A172 (cell line): ENCODE results near the gene MPZL1. TPM values are rescaled to one million over a fixed set of nuclear protein-coding genes. Genes with fewer than 3 reads are reported as not detected.

ENCODE experiments used
- DNase-seq: peaks from one replicate; pipeline ENCODE4 v3.0.0-alpha.2; 2015; ENCODE audit warnings: low spot score
- total RNA-seq: library from RNA; depleted of rRNA; stranded (reverse); fragments of >200 nt; shearing (Covaris generic); gene quantifications from 2 replicates; pipeline ENCODE4 v1.2.3, GENCODE V29; 2014

MPZL1 gene
- total RNA-seq, 1 experiment from 2014 or later: 126 TPM

DNA sequence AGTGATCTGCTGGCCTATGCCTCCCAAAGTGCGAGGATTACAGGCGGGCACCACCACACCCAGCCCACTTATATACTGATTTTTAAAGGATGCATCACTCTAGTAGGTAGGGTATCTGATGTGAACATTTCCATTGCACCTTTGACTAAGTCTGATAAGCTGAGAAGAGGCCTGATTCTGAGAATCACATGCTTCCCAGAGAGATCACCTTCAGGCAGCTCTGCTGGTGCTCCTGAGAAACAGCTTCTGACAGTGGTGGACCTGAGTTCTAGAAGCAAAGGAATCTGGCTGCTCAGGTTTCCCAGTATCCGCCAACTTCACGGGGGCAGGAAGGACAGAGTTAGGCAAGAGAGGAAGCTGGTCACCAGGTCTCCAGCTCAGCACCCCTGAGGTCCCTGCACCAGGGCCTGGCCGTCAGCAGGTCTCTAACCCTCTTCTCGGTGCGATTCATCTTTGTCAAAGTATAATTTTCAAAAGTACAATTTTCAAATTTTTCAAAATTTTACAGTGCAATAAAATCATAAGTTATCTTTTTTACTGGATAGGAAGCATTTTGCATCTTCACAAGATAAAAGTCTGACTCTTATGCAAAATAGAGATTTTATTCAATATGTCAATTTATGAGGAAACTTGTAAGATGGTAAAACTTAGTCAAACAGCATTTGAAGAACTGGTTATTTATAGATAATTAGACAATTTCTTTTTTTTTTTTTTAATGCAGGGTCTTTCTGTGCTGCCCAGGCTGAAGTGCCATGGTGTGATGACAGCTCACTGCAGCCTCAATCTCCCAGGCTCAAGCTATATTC, 25.8 kb upstream of the MPZL1 start:
- no peak for DNase-seq

DNA sequence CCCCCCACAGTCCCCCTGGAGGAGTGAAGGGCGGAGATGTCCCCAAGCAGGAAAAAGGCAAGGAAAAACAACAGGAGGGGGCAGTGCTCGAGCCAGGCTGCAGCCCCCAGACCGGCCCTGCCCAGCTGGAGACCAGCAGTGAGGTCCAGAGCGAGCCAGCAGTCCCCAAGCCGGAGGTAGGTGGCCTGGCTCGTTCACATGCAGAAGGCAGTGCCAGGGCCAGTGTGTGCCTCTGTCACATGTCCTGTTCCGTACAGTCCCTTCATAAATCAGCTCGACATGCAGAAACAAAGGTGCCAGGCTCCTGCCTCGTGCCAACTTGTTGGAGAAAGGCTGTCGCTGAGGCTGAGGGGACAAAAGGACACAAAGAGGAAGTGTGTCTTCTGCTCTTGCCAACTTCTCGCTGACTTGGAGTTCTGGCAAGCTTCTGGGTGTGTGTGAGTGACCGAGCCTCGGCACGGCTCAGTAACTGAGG, 24.1 kb upstream of the MPZL1 start:
- no peak for DNase-seq

DNA sequence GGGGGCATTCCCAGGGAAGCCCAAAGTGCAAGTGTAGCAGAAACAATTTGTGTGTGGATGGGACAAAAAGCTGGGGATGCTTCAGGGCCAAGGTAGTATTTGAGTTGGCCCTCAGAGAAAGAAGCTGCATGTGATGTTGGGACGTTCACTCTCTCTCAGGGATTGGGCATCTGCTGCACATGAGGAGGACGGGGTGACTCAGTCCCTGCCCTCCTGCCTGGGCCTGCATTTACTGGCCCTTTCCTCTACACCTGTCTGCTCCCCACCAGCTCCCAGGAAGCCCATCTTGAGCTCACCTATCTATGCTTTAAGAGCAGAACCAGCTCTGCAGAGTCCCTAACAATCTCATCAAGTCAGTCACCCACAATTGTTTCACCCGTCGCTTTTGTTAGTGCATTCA, 23.5 kb upstream of the MPZL1 start:
- no peak for DNase-seq

DNA sequence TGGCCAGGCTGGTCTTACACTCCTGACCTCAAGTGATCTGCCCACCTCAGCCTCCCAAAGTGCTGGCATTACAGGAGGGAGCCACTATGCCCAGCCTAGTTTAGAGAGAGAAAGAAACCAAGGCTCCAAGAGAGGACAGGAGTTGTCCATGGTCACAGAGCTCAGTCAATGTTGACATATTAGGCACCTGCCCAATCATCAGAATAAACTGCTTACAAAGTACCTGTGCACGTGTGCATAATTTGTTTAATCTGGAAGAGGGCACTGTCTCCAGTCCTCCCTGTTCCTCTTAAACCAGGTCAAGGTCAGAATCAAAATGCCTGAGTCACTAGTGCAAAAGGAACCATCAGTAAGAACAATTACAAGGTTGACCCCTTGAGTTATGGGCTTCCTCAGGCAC, 20.3 kb upstream of the MPZL1 start:
- no peak for DNase-seq

DNA sequence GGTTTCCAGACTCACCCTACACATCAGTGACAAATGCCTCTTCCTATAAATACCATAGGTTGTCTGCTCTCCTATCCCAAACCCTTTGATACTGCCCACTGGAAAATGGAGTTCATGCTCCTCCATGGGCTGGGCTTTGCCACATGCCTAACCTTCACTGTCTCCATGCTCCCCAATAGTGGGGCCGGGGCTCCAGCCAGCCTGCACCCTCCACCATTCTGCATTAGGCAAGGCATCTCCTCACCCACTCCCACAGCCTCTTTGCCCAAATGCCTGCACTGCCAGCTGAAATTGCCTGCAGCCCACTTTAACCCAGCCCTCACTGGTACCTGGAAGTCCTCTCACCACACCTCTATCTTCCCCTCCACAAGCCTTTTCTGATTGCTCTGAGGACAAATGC, 18.2 kb upstream of the MPZL1 start:
- DNase-seq: no peak

DNA sequence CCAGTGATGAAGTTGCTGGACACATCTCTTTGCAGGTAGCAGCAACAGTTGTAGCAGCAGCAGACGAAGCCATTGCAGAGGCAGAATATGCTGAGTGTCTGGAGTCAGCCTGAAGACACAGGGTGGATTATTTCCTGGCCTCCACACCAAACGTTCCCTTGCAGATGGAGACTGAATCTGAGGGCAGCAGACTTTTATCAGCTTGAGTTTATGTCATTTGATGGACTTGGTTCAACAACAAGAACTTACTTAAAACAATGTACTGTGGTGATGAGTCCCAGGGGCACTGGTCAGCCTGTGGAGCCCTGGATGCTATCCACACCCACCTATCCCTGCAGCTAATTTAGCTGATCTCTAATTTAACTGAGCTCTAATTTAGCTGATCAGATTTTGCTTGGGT, 17.1 kb upstream of the MPZL1 start:
- DNase-seq: no peak

DNA sequence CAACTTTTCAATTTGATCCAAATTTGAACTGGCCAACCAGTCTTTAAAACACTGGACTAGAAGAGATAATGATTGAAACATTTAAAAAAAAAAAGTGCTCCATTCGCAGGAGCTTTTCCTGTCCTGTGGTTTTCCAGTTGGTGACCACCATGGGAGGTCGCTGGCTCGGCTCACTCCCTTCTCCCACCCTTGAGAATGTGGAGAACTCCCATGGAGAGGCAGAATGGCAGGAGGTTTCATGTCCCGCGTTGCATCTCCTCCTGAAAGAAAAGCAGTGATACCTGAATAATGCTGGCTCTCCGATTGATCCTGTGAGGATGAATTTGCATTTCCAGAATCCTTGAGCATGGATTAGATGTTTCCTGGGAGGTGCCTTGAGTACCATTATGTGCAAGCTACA, 16.5 kb upstream of the MPZL1 start:
- DNase-seq: no peak

DNA sequence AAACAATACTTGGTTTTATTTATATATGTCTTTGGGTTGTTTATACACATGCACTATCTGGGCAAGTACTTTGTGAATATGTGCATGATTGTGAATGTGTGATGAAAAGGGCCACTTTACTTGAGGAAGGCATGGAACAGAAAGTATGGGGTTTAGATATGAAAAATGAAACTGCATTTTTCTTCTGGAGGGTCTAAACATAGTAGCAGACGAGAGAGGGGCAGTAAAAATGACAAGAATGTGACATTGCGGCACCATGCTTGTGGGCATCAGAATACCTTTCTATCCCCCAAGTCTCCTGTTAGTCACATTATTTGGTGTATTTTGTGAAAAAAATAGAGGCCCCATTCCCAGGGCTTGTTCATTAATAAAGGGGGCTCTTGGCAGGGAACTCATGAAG, 15.4 kb upstream of the MPZL1 start:
- DNase-seq: no peak

DNA sequence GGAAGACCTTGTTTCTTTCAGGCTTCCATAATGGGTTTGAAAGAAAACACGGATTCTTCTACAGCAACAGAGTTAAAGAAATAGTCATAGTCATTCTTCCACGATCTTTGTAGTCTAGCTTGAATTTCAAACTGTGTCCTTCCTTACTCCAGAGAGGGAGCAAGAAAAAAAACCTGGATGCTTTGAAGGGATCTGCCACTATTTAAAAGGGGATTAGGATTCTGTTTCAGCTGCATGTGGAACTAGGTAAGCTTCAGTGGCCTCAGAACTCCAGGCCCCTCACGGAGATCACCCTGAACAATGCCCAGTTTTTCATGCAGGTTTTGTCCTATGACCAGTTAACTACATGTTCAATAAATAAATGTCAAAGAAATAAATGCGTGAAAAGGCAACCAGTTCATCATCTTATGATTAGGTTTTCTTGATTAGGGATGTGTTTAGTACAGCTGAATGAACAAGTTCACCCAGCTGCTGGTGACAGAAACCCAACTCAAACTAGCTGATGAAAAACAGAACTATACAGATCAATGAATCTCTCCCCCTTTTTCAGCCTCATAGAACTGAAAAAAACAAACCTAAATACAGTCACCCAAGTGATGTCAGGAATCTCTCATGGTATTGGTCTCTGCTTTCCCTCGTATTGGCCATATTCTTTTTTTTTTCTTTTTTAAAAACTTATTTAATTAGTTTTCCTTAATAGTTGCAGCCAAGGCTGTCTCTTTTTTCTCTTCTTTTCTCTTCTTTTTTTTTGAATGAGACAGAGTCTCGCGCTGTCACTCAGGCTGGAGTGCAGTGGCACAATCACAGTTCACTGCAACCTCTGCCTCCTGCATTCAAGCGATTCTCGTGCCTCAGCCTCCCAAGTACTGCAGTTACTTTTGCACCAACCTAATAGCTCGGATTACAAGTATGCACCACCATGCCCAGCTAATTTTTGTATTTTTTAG, 14.6 kb upstream of the MPZL1 start:
- DNase-seq: no peak

DNA sequence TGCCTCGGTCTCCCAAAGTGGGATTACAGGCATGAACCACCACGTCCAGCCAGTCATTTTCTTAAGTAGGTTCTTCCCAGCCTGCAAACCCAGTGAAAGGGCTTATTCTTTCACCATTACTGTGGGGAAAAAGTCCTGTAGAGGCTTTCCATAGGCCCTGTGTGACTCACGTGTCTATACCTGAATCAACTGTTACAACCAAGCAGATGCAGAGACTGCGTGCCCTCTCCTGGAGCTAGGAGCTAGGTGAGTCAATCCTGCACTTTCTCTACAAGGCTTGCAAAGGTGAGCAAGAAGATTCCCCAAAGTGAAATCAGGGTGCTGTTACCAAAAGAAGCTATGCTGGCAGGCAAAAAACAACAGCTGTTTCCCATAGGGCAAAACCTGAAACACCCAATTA, 13.8 kb upstream of the MPZL1 start:
- DNase-seq: no peak

DNA sequence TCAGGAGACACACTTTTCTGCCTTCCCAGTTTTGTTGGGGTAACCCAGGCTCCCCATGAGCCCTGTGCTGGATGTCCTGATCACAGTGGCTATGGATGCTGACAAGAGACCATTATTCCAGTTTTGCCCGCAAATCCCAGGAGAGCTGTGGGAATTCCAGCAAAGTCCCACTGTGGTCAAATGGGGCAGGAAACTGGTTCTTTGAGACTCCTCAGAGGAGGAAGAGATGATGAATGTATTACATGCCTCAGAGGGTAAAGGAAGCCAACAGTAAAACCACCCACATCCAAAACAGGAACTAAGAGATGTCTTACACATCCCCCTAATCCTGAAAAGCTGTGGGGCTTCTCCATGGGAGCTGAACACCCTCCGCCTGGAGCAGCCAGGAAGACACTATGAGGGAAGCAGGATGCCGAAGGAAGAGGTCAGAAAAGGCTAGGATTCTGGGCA, 12.8 kb upstream of the MPZL1 start:
- DNase-seq: no peak

DNA sequence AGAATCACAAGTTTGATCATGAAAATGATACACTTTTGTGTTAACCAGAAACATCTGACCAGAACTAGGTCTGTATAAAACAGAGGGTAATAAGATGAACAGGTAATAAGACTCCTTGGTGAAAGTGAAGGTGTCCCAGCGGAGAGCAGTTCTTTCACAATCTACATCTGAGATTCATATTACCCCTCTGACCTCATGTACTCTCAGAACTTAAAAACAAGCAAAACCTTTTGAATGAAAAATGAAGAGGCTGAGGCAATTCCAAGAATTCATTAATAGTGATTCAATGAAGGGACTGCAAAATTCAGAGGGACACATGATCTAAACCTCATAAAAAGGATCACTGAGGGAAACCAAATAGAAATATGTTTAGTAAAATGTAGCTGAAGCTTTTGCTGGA, 10.9 kb upstream of the MPZL1 start:
- DNase-seq: no peak

DNA sequence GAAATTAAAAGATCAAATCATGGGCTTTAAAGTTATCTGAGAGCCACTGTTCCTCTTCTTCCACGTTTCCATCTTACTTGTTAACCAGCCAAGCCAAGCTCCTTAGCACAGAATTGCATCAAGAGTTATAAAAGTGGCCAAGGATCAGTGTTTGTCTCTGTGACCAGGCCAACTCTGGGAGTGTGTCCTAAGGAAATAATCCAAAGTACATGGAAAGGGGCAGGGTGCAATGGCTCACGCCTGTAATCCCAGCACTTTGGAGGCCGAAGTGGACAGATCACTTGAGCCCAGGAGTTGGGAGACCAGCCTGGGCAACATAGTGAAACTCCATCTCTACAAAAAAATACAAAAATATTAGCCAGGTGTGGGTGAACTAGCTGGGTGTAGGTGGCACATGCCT, 10.0 kb upstream of the MPZL1 start:
- DNase-seq: no peak

DNA sequence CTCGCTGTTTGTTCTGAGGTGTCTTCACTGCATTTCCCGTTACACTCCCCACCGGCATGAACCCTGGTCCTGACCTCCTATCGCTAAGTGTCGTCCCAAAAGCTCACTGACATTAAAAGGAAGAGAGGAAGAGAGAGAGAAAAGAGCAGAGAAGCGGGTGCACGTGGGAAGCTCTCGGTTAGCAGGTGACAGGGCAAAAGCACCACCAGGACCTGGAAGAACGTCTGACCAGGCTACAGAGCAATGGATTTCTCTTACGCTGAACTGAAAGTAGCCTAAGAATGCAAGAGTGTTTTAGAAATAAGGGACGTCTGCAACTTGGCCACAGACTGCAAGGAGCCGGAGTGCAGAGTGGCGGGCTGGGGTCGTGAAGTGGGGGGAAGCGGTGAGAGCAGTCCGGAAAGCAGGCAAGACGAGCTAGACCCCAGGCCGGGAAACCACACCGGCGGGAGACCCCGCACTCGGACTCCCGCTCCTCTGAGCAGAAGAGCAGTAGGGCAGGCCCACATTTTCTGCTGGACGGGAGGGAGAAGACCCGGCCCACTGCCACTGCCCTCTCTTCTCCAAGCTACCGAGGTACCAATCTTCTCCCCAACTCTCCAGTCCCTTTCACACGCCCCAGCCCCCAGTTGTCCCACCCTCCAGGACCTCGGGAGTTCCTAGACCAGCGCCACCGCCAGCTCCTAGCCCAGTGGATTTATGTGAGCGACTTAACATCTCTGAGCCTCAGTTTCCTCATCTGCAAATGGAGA, 8.3 kb upstream of the MPZL1 start:
- DNase-seq: no peak

DNA sequence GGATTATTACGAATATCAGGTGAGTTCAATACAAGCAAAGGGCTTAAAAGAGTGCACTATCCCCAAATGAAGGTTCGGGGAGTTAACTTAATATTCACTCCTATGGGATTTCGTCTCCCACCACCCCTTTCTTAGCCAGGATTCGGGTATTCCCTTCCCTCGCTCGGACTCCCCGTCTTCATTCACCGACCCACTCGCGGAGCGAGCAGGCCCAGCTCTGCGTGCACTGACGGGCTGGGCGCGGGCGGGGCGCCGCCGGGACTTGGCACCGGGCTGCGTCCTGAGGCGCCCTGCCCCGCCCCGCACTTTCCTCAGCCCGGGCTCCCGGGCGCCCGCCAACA, 7.7 kb upstream of the MPZL1 start:
- no peak for DNase-seq

DNA sequence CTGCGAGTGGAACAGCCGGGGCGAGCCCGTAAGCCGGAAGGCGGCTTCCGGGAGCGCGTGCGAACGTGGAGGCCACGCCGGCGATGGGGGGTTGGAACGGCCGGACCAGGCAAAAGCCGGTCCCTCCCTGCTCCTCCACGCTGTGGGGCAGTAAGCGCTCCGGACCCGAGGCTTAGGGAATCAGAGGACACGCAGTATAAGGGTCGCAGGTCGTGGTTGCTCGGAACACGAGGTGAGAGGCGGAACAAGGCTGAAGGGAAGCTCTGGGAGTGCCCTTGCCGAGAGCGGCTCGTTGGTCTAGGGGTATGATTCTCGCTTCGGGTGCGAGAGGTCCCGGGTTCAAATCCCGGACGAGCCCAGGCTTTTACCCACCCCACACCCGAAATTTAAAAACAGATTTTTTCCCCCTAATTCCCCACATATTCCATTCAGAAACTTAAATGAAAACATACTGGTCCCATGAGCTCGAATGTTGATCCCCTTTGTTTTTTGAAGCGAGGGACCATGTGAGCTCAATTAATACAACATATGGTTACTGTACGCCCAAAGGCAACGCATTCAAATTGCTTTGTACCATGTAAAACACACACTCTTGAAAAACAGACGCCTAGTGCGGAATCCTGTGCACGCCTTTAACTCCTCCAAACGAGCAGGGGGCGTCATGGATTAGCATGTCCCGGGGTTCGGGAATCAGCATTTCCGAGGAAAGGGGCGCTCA, 7.2 kb upstream of the MPZL1 start:
- DNase-seq: peak; percentile 89

DNA sequence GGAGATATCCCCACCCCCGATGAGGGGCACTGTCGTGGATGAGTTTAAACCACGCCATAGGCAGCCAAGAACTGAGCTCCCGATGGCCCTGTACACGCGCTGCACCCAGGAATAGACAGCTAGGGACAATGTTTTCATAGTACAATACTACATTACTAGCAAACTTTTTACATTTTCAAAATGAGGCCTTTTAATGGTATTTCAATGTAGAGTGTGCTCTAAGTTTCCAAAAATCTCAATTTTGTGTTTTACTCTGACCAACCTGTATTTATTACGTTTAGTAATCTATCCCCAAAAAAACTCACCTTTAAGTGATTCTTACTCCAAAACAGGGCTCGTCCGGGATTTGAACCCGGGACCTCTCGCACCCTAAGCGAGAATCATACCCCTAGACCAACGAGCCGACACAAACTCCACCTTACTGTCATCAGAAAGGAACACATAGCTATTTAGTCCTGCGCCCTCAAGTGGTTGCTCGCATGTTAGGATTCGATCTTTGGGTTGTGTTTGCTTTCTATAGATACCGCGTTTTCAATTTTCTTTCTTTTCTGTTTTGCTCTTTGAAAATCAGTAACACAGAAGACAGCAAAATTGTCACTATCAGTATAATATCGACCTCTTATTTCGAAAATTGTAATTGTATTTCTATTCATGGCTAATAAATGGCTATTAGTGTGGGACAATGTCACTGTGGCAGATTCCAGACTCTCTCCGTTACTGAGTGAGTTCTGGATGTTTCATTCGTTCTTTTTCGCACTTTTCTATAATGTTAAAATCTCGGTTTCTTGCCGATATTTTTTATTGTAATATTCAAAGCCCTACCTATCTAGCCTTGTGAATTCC, 6.4 kb upstream of the MPZL1 start:
- DNase-seq: peak; percentile 90

DNA sequence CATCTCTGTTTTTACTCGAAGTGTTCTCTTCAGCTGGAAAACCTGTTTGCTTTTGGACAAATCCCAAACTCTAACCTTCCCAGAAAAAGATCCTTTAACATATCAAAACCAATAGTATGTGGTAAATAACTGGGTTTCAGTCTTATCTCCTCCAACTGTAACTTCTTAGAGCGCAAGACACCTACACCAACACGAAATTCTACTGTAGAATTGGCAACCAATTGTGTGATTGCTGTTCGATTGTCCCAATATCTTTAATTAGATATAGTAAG, 5.8 kb upstream of the MPZL1 start:
- no peak for DNase-seq

DNA sequence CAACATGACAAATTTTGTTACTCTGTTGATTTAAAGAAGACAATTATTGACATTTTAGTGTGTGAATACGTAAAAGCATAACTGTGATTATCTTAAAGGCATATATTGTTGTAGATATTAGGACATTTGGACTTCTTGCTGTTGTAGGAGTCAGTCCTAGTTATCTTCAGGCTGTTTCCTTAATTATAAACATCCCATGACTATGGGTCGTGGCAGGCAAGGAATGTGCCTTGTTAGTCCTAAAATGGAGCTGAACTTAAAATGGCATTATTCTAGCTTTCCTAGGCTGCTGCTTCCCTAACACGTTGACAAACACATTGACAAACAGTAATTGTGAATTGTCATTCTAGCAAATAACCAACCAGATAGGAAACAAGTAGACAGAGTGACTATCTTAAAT, 4.4 kb upstream of the MPZL1 start:
- no peak for DNase-seq

DNA sequence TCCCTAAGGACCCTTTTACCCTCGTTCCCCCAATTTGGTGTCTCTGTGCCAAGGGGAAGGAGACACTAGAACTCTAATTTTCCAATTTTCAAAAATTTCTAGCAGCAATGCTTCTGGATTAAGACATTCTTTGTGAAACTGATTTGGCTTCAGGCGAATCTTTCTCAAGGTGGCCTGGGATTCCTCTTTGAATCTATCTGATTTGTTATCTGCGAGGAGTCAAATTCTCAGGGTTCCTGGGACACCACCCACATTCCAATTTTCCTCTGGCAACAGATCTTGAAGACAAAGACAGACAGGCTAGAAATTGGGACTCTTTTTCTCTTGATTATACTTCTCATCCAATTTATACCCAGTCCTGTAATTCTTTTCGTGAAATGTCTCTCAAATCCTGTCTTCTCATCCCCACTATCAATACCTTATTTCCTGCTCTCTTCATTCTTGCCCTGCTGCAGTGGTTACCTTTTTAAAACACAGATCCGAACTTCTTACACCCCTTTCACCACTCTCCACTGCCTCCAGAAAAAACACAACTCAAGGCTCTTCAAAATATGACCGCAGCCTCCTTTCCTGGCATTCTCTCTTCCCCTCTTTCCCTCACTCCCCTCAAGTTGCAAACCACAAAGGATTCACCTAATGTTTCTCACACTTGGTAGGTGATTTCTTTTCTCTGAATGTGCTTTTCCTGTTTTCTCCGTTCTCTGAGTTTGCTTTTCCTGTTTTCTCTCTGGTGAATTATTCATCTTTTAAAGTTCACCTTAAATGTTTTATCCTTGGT, 2.7 kb upstream of the MPZL1 start:
- peak; percentile 38 for DNase-seq
